ENCODE data around the gene NRG3. TPM values are rescaled to one million over a fixed set of nuclear protein-coding genes. Genes with fewer than 3 reads are reported as not detected.
A peak's percentile ranks its signal among the peaks of the same experiment; 100 is the strongest.

The NRG3 gene
- total and polyA plus RNA-seq, 2 donors (not counting 1 experiment from before 2014, with no cell fraction given), result not detected

GRCh38 chr10:82874671-82875070 is 999.7 kb downstream of the NRG3 start:
- H3K27me3 ChIP-seq (ENCODE audit: control insufficient read depth, insufficient read depth, low read length), result no peaks in the 10 kb centered on the region
- no peaks in the 10 kb centered on the region for H3K9me3 ChIP-seq (ENCODE audit: control insufficient read depth, insufficient read depth, low read depth, low read length)
- no peaks in the 10 kb centered on the region for H3K4me1 ChIP-seq (ENCODE audit: control insufficient read depth, extremely low read depth, insufficient read depth, low read length)
- no peak overlapping the region for H3K4me3 ChIP-seq (replicated peaks in 1 of 4; ENCODE audit: control extremely low read depth in 1 of 4, insufficient read depth in 1 of 4, low read depth in 3 of 4, low read length in 4 of 4)
- H2AFZ ChIP-seq (ENCODE audit: low read length), result no peak overlapping the region
- H3K36me3 ChIP-seq (ENCODE audit: control insufficient read depth, insufficient read depth, low read length), result no peaks in the 10 kb centered on the region
- TF ChIP-seq CTCF (conservative IDR thresholded peaks at IDR 0.05 in 1 of 2, IDR thresholded peaks at IDR 0.05 in 1 of 2; ENCODE audit: low read depth in 1 of 2, low read length in 2 of 2) (no peak), EZH2 (IDR thresholded peaks at IDR 0.05; ENCODE audit: low read length, missing control alignments) (no peak)
- no peak overlapping the region for H3K27ac ChIP-seq (ENCODE audit: insufficient read depth, low read length)
- DNase-seq (ENCODE audit: low read depth in 2 of 2), result peak in 1 of 2 donors; percentile 53
- no peaks in the 10 kb centered on the region for H4K20me1 ChIP-seq (ENCODE audit: control insufficient read depth, extremely low read depth, insufficient read depth, low read length)
- H3K9ac ChIP-seq (ENCODE audit: insufficient read depth, low read length), result no peak overlapping the region
- H3K4me2 ChIP-seq (ENCODE audit: extremely low read depth, insufficient read depth, low read length), result no peak overlapping the region
- H3K79me2 ChIP-seq (ENCODE audit: control insufficient read depth, insufficient read depth, low read length), result no peaks in the 10 kb centered on the region

DNA sequence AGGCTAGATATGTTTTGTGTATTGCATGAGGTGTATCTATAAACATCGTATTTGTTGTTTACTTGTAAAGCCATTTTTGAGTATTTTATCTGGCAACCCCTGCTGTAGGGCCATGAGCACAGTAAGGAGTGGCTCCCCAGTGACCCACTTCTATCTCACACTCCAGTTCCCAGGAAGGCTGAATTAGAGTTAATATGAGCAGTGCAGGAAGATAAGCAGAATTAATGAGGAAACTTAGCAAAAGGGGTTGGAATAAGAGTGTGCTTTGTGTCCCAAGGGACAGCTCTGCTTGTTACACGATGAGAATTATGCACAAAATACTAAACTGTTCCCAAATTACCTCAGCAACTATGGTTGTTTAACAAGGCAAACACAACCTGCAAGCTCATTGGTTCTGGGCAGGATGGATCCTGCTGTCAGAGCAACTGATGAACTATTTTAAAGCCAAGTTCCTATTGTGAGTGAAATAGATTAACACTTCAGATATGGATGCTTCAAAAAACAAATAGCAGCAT is 1005.8 kb downstream of the NRG3 start:
- H3K4me3 ChIP-seq (replicated peaks in 1 of 4; ENCODE audit: control extremely low read depth in 1 of 4, insufficient read depth in 1 of 4, low read depth in 3 of 4, low read length in 4 of 4), result no peak overlapping the region
- TF ChIP-seq CTCF (conservative IDR thresholded peaks at IDR 0.05 in 1 of 2, IDR thresholded peaks at IDR 0.05 in 1 of 2; ENCODE audit: low read depth in 1 of 2, low read length in 2 of 2), result no peak
- TF ChIP-seq EZH2 (IDR thresholded peaks at IDR 0.05; ENCODE audit: low read length, missing control alignments), result no peak
- no peak overlapping the region for H3K4me2 ChIP-seq (ENCODE audit: extremely low read depth, insufficient read depth, low read length)
- no peaks in the 10 kb centered on the region for H3K36me3 ChIP-seq (ENCODE audit: control insufficient read depth, insufficient read depth, low read length)
- H3K9me3 ChIP-seq (ENCODE audit: control insufficient read depth, insufficient read depth, low read depth, low read length), result no peaks in the 10 kb centered on the region
- no peaks in the 10 kb centered on the region for H3K27me3 ChIP-seq (ENCODE audit: control insufficient read depth, insufficient read depth, low read length)
- no peak overlapping the region for H3K27ac ChIP-seq (ENCODE audit: insufficient read depth, low read length)
- DNase-seq (ENCODE audit: low read depth in 2 of 2), result no peak
- H2AFZ ChIP-seq (ENCODE audit: low read length), result no peak overlapping the region
- H3K79me2 ChIP-seq (ENCODE audit: control insufficient read depth, insufficient read depth, low read length), result no peaks in the 10 kb centered on the region
- no peaks in the 10 kb centered on the region for H3K4me1 ChIP-seq (ENCODE audit: control insufficient read depth, extremely low read depth, insufficient read depth, low read length)
- no peaks in the 10 kb centered on the region for H4K20me1 ChIP-seq (ENCODE audit: control insufficient read depth, extremely low read depth, insufficient read depth, low read length)
- no peak overlapping the region for H3K9ac ChIP-seq (ENCODE audit: insufficient read depth, low read length)

GRCh38 chr10:82882722-82883121 is 1007.7 kb downstream of the NRG3 start:
- H3K4me3 ChIP-seq (replicated peaks in 1 of 4; ENCODE audit: control extremely low read depth in 1 of 4, insufficient read depth in 1 of 4, low read depth in 3 of 4, low read length in 4 of 4), result no peak overlapping the region
- no peaks in the 10 kb centered on the region for H4K20me1 ChIP-seq (ENCODE audit: control insufficient read depth, extremely low read depth, insufficient read depth, low read length)
- H3K27me3 ChIP-seq (ENCODE audit: control insufficient read depth, insufficient read depth, low read length), result no peaks in the 10 kb centered on the region
- no peak for DNase-seq (ENCODE audit: low read depth in 2 of 2)
- no peak overlapping the region for H3K9ac ChIP-seq (ENCODE audit: insufficient read depth, low read length)
- no peaks in the 10 kb centered on the region for H3K36me3 ChIP-seq (ENCODE audit: control insufficient read depth, insufficient read depth, low read length)
- no peak overlapping the region for H3K27ac ChIP-seq (ENCODE audit: insufficient read depth, low read length)
- no peak overlapping the region for H2AFZ ChIP-seq (ENCODE audit: low read length)
- no peaks in the 10 kb centered on the region for H3K9me3 ChIP-seq (ENCODE audit: control insufficient read depth, insufficient read depth, low read depth, low read length)
- H3K4me1 ChIP-seq (ENCODE audit: control insufficient read depth, extremely low read depth, insufficient read depth, low read length), result no peaks in the 10 kb centered on the region
- no peak overlapping the region for H3K4me2 ChIP-seq (ENCODE audit: extremely low read depth, insufficient read depth, low read length)
- H3K79me2 ChIP-seq (ENCODE audit: control insufficient read depth, insufficient read depth, low read length), result no peaks in the 10 kb centered on the region
- TF ChIP-seq CTCF (conservative IDR thresholded peaks at IDR 0.05 in 1 of 2, IDR thresholded peaks at IDR 0.05 in 1 of 2; ENCODE audit: low read depth in 1 of 2, low read length in 2 of 2) (no peak), EZH2 (IDR thresholded peaks at IDR 0.05; ENCODE audit: low read length, missing control alignments) (no peak)

Measured in fibroblast of lung (primary cell).